ENCODE results near the gene ADAMTS20.

Gene ADAMTS20

DNA sequence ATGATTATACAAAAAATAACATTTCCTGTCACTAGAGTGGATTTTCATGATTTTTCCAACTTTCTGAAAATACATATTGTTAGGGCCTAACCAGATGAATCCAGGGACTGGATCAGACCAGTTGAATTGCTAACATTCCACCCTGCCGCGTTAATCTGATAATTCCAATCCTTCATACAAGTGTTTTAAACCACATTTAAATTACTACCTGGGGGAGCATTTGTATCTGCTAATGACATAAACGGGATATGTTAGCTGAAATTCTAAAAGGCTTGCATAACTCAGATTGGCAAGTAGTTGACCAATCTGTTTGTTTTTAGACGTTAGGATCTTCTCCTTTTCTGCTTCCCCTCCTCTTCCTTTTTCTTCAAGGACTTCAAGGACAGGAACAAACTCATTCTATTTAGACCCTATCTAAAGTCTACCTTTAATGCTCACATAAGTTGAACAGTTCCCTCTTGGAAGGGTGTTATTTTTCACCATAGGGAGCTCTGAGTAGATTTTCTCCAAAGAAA is 239.0 kb downstream of the ADAMTS20 start:
- DNase-seq: no peak

DNA sequence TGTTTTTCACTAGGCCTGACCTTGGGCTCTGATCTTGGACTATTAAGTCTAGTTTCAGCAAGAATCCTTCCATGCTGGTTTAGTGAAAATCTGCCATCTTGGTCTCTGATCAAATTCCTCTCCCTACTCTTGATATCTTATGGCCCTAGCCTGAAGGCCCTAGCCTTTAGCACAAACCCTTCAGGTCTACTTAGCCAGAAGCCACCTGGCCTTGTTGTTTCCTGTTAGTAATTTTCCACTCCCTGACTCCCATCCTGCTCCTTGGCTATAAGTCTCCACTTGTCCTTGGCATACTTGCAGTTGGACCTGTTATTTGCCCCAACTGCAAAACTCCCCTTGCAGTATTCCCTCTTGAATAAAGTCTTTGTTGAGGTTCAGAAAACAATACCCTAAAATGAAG is 241.4 kb downstream of the ADAMTS20 start:
- no peak for DNase-seq

DNA sequence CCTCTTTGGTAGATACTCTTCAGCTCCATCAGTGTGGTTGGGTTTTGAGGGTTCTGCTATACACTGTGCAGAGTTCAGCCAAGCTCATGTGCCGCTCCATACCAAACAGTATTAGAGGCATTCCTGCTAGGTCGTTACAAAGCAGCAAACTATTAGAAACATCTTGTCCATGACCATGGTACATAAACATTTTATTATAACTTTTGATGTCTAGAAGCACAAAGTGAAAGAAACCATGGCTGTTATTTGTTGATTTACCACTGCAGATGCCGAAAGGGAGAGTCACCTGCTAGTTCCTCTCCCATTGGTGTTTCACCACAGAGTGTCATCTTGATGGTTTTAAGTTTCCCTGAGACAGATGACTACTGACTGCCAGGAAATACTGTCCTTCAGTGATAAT is 242.0 kb downstream of the ADAMTS20 start:
- no peak for DNase-seq

DNA sequence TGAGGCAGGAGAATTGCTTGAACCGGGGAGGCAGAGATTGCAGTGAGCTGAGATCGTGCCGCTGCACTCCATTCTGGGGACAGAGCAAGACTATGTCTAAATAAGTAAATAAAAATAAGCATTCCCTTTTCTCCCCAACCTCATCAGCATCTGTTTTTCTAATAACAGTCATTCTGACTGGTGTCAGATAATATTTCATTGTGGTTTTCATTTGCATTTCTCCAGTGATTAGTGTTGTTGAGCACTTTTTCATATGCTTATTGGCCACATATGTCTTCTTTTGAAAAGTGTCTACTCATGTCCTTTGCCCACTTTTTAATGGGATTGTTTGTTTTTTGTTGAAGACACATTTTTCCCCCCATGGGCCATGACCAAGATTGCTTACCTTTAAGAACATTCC is 243.2 kb downstream of the ADAMTS20 start:
- DNase-seq: no peak

DNA sequence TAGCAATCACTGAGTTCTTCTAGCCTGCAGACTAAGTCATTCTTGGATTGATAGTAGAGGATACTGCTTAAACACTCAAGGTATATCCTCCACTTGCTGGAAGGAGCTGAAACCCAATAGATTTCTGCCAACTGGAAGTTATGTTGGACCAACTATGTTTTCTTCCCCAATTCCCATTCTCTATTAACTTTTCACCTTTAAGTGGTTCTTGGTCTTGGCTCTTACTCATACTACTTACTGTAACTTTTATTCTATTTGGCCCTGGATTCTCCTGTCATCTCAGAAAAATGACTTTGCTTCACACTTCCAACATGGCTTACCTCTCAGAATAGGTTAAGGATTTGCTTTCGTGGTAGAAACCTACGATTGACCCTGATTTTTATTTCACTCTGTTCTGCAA is 244.9 kb downstream of the ADAMTS20 start:
- no peak for DNase-seq

DNA sequence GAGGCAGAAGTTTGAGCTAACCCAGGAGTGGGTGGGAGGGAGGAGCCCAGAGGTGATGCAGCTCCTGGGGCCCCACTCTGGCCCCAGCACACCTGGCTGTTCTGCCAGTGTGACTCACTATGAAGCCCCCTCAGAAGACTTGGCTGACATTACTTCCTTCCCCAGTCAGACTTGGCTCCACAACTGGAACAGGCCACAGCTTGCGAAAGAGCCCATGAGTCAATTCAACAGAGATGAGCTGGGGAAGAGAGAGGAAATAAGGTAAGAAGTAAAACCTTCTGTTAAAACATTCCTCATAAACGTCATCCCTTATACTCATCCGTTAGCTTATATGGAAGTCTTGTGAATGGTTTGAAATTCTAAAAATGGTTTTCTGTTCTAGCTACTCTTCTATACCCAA is 245.9 kb downstream of the ADAMTS20 start:
- DNase-seq: no peak

DNA sequence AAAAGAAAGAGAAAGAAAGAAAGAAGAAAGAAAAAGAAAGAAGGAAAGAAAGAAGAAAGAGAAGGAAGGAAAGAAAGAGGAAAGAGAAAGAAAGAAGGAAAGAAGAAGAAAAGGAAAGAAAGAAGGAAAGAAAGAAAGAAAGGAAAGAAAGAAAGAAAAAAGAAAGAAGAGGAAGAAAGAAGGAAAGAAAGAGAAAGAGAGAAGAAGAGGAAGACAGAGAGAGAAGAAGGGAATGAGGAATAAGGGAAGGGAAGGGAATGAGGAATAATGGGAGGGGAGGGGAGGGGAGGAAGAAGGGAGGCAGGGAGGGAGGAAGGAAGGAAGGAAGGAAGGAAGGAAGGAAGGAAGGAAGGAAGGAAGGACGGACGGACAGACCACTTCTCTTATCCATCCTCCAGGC is 246.9 kb downstream of the ADAMTS20 start:
- no peak for DNase-seq

Measured in NCI-H1417 (cell line).